Body of pancreas (tissue), 4 donors: ENCODE data around the gene KMT2C. TPM values are rescaled to one million over a fixed set of nuclear protein-coding genes. Genes with fewer than 3 reads are reported as not detected.

ENCODE experiments used
- ATAC-seq: fragments of 150-250 bp; one replicate; pipeline ENCODE4 v1.9.1; 2016
- DNase-seq, 4 donors: peaks; one replicate each; pipeline ENCODE4 v3.0.0-alpha.2; 2019
- H3K27ac ChIP-seq, 4 donors: fragments of 200-600 bp; sonication (generic); 1 replicate in 3 of 4; 2 replicates in 1 of 4; pipeline versions ENCODE4 v1.5.1 to v1.6.1; 2016 to 2019; ENCODE audit warnings: mild to moderate bottlenecking in 1 of 4, mixed read lengths in 1 of 4, moderate library complexity in 1 of 4
- H3K27me3 ChIP-seq, 2 donors: fragments of 200-600 bp; sonication (generic); one replicate each; pipeline ENCODE4 v1.6.0; 2016; ENCODE audit warnings: mild to moderate bottlenecking in 1 of 2
- H3K36me3 ChIP-seq, 2 donors: fragments of 200-600 bp; sonication (generic); replicated peaks in 1 of 2; 2 replicates each; pipeline ENCODE4 v1.5.1; 2016; ENCODE audit warnings: low read depth in 2 of 2; ENCODE audit not compliant: insufficient read depth in 1 of 2
- H3K4me1 ChIP-seq: fragments of 200-600 bp; sonication (generic); one replicate; pipeline ENCODE4 v1.6.0; 2016
- H3K4me3 ChIP-seq, 2 donors: fragments of 200-600 bp; sonication (generic); 1 replicate in 1 of 2; 2 replicates in 1 of 2; pipeline ENCODE4 v1.5.1; 2016 to 2019
- H3K9me3 ChIP-seq, 3 donors: fragments of 200-600 bp; sonication (generic); 1 replicate in 2 of 3; 2 replicates in 1 of 3; pipeline ENCODE4 v1.5.1; 2016
- POLR2A ChIP-seq, 3 donors: fragments of 450-650 bp; IDR thresholded peaks; one replicate each; pipeline ENCODE4 v1.6.1; 2016; ENCODE audit warnings: antibody characterized with exemption in 3 of 3, mild to moderate bottlenecking in 2 of 3
- WGBS, 2 donors: methylation state at CpG; one replicate each; pipeline ENCODE4 v1.1.5; 2017; 5-methylcytosine and 5-hydroxymethylcytosine counted together
- intact Hi-C: fragments of 100-400 bp; cut with DNase I; formaldehyde crosslinking; loops from one replicate; pipeline ENCODE4 v1.15.1; 2023
- total RNA-seq, 2 donors: library from RNA; depleted of rRNA; stranded (reverse); fragments of >200 nt; gene quantifications; one replicate each; pipeline ENCODE4 v1.1.0, GENCODE V29; 2016
- TF ChIP-seq, protein P1 (sequence below), 7 experiments: fragments of 450-650 bp in 4 of 7; fragments of 200-600 bp in 3 of 7; sonication (generic) in 3 of 7; IDR thresholded peaks; one replicate each; pipeline ENCODE4 v1.5.1; 2016 to 2019; ENCODE audit warnings: antibody characterized with exemption in 7 of 7

Gene KMT2C
- total RNA-seq, 2 donors from 2014 or later: 58.9 to 71.5 TPM

DNA sequence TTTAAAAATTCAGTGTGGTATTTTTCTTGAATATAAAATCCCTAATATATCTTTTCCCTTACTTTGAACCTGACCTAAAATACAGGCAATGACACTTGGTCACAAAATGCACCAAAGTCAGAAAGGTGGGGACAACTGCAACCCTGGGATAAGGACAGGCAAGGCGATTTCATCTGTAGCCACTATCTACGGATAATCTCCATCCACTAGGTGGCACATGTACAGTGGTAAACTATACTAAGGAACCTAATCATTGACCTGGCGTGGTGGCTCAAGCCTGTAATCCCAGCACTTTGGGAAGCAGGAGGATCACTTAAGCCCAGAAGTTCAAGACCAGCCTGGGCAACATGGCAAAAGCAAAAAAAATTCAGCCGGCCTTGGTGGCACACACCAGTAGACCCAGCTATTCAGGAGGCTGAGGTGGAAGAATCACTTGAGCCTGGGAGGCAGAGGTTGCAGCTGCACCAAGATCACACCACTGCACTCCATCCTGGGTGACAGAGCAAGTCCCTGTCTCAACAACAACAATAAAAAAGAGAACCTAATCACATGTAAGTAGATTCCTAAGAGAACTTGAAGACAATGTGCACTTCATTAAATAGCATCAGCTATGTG is 98.9 kb downstream of the KMT2C start:
- H3K27me3 ChIP-seq: no peaks in the 10 kb centered on the region
- 46 to 51% methylated on average over 4 of the region's 4 CpGs for WGBS, 2 donors
- H3K27ac ChIP-seq: no peak overlapping the region
- peak; percentile 41 for ATAC-seq
- DNase-seq: peak in 3 of 4 donors; percentile 18 to 24 (median 19)
- no peaks in the 10 kb centered on the region for H3K9me3 ChIP-seq
- H3K4me1 ChIP-seq: peaks cover 27% of the 10 kb centered on the region
- TF ChIP-seq, protein P1, sequence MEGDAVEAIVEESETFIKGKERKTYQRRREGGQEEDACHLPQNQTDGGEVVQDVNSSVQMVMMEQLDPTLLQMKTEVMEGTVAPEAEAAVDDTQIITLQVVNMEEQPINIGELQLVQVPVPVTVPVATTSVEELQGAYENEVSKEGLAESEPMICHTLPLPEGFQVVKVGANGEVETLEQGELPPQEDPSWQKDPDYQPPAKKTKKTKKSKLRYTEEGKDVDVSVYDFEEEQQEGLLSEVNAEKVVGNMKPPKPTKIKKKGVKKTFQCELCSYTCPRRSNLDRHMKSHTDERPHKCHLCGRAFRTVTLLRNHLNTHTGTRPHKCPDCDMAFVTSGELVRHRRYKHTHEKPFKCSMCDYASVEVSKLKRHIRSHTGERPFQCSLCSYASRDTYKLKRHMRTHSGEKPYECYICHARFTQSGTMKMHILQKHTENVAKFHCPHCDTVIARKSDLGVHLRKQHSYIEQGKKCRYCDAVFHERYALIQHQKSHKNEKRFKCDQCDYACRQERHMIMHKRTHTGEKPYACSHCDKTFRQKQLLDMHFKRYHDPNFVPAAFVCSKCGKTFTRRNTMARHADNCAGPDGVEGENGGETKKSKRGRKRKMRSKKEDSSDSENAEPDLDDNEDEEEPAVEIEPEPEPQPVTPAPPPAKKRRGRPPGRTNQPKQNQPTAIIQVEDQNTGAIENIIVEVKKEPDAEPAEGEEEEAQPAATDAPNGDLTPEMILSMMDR (IDR thresholded peaks at IDR 0.05): peak in 5 of 7 experiments; percentile 39 to 48 (median 42)
- TF ChIP-seq POLR2A (IDR thresholded peaks at IDR 0.05): no peak
- no peak overlapping the region for H3K4me3 ChIP-seq
- no peaks in the 10 kb centered on the region for H3K36me3 ChIP-seq
- intact Hi-C loops: no loop called here

DNA sequence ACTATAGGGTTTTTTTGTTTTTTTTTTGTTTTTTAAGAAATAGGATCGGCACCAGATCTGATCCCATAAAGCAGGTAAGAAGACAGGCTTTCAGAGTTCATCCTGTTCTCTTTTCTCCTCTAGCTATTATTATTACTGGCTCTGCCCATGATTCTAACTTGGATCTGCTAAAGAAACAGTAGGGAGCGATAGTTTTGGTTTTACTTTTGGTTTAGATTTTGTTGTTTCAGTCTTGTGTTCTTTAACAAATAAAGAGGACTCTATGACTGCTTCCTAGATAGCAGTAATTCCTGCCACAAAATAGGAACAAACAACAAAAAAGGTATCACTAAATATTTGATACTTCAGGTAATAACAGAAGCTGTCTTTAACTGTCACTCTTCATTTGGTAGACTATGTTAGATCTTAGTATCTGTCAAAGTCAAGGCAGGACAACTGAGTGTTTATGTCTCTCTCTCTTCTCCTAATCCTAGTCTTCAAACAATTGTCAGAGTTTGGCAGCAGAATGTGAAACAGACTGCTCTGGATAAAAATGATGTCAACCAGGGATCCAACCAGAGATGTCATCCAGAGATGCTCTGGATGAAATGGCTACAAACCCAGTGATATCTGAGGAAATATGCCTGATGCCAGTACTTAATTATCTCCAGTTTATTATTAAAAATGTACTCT is 99.8 kb downstream of the KMT2C start:
- Histone ChIP-seq H3K27ac (peak overlapping the region in 2 of 4 donors; percentile 10 to 12), H3K36me3 (no peaks in the 10 kb centered on the region), H3K27me3 (no peaks in the 10 kb centered on the region), H3K4me1 (peaks cover 27% of the 10 kb centered on the region), H3K4me3 (no peak overlapping the region), H3K9me3 (no peaks in the 10 kb centered on the region)
- DNase-seq (no peak), ATAC-seq (no peak)
- intact Hi-C loops: no loop called here
- 64 to 72% methylated on average over 2 of the region's 2 CpGs for WGBS, 2 donors
- TF ChIP-seq, protein P1 (IDR thresholded peaks at IDR 0.05): no peak

- peaks cover 0 to 5% of the 10 kb centered on the region in 2 donors for H3K36me3 ChIP-seq
- H3K27ac ChIP-seq: no peak overlapping the region
- DNase-seq (no peak), ATAC-seq (no peak)
- TF ChIP-seq, protein P1 (IDR thresholded peaks at IDR 0.05): no peak
- no peak for TF ChIP-seq POLR2A (IDR thresholded peaks at IDR 0.05)
- no peaks in the 10 kb centered on the region for H3K27me3 ChIP-seq
- no peak overlapping the region for H3K4me3 ChIP-seq
- intact Hi-C loops: no loop called here
- H3K4me1 ChIP-seq: peaks cover 8% of the 10 kb centered on the region
- H3K9me3 ChIP-seq: no peaks in the 10 kb centered on the region
- WGBS, 2 donors: 94 to 97% methylated on average over 2 of the region's 2 CpGs
Observed at GRCh38 chr7:152333134-152333533, 102.7 kb downstream of the KMT2C start.

GRCh38 chr7:152330827-152331226 is 105.0 kb downstream of the KMT2C start:
- no peak for TF ChIP-seq POLR2A (IDR thresholded peaks at IDR 0.05)
- TF ChIP-seq, protein P1 (IDR thresholded peaks at IDR 0.05): no peak
- Histone ChIP-seq H3K4me3 (no peak overlapping the region), H3K27ac (no peak overlapping the region), H3K4me1 (peaks cover 8% of the 10 kb centered on the region), H3K36me3 (peaks cover 0 to 5% of the 10 kb centered on the region in 2 donors), H3K27me3 (no peaks in the 10 kb centered on the region), H3K9me3 (no peaks in the 10 kb centered on the region)
- no peak for DNase-seq
- 90% methylated on average over 2 of the region's 2 CpGs for WGBS, 2 donors
- ATAC-seq: no peak
- intact Hi-C loops: no loop called here
